ENCODE data around the gene NT5C3A.
"Not testable (repeated sequence)": the region's sequence is repeated elsewhere in the genome, so short reads cannot be mapped to it uniquely, and the experiment has no call there.

NT5C3A gene

GRCh38 chr7:32991975-32992700, 70.4 kb downstream of the NT5C3A start:
- in situ Hi-C loops (cut with HindIII; ENCODE audit: low sequenced_read_pairs) = not testable (repeated sequence)

DNA sequence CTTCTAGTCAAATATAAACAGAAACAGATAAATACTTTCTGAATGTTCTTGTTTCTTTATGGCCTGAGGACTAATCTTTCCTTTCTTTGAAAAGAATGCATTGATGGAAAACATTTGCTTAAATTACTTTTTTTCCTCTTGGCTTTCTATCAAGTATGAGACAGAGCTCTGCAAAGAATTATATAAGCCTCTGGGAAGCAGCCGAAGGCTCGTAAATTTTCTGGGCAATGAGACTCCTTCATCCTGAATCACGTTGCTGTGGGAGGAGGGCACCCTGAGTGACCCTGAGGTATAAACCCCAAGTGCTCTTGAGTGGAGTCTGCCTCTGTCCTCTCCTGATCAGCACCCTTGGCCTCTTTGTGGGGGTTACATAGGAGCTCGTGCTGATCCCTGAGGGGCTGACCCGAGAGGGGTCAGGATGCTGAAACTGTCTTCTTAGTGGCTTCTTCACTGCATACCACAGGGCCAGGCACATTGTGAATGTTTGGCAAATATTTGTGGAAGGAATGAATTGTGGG, 71.4 kb downstream of the NT5C3A start:
- in situ Hi-C loops (cut with HindIII; ENCODE audit: low sequenced_read_pairs) = not testable (repeated sequence)

DNA sequence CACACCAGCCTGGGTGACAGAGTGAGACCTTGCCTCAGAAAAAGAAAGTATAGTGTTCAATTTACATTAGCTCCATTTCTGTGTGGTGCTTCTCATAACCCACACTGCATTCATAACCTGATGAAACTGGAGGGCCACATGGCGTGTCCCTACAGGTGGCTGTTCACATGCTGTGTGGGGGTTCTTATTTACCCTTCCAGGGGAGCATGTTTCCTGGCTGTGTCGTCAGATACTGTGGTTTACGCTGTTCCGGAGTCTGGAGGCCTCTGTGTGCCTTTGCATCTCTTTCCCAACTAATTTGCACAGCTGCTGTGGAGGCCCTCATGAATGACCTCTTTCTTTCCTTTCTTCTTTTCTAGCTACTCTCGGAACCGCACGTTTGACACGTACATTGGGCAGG, 74.4 kb downstream of the NT5C3A start:
- in situ Hi-C loops (cut with HindIII; ENCODE audit: low sequenced_read_pairs) = not testable (repeated sequence)

GRCh38 chr7:32979902-32980301, 82.7 kb downstream of the NT5C3A start:
- in situ Hi-C loops (cut with HindIII; ENCODE audit: low sequenced_read_pairs) = not testable (repeated sequence)

DNA sequence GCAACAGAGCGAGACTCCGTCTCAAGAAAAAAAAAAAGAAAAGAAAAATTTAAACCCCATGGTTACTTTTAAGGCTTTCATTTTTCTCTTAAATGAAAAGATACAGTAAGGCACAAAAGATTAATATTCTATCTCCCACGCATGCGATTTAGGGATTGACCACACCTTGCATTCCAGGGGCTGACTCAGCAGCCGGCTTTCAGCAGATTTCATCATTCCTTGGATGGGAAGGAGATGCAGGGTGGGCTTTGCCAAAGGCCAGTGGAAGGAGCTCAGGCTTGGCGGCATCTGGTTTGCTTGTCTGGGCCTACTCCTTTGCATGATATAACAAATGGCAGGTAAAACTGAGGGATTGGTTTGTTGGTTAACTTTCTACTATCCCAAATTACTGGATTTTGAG, 83.3 kb downstream of the NT5C3A start:
- in situ Hi-C loops (cut with HindIII; ENCODE audit: low sequenced_read_pairs) = not testable (repeated sequence)

- in situ Hi-C loops (cut with HindIII; ENCODE audit: low sequenced_read_pairs) = not testable (repeated sequence)
Observed at GRCh38 chr7:32977159-32977558, 85.4 kb downstream of the NT5C3A start.

- in situ Hi-C loops (cut with HindIII; ENCODE audit: low sequenced_read_pairs) = not testable (repeated sequence)
Observed at GRCh38 chr7:32971967-32972366, 90.6 kb downstream of the NT5C3A start.

- in situ Hi-C loops (cut with HindIII; ENCODE audit: low sequenced_read_pairs) = not testable (repeated sequence)
Observed at GRCh38 chr7:32967268-32967582, 95.4 kb downstream of the NT5C3A start.

- in situ Hi-C loops (cut with HindIII; ENCODE audit: low sequenced_read_pairs) = not testable (repeated sequence)
Observed at GRCh38 chr7:32966489-32967267, 95.9 kb downstream of the NT5C3A start.

DNA sequence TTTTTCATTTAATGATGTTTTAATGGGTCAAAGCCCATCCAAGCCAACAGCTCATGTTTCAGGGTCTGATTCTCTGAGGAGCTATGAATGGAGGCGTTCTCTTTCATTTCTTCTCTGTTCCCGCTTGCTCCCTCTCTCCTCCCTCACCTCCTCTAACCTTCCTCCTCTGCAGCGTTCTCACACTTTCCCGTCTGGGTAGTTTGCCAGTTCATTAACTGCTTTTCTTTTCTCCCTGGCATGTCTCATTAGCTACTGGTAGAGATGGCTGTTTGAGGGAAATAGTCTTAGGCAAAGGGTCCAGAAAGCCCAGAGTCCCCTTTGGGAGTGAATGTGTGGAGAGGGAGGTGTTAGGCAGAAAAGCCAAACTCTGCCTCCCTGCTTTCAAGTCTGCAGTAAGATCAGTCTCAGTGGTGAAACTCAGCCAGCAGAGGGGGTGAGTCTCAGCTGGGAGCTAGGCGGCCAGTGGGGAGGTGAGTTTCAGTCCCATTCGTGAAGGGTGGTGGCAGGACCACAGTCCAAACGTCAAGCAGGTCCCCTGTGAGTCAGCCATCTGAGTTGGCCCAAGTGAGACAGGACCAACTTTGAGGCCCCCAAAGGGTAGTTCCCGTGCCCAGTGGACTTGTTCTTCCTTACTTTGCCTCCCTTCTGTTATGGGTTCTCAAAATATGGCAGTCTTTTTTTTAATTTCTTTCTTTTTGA, 98.0 kb downstream of the NT5C3A start:
- in situ Hi-C loops (cut with HindIII; ENCODE audit: low sequenced_read_pairs) = not testable (repeated sequence)
